ENCODE measurements around the gene IDI1. TPM values are rescaled to one million over a fixed set of nuclear protein-coding genes. Genes with fewer than 3 reads are reported as not detected.

IDI1 gene
- total RNA-seq, 1 donor from 2014 or later, result 3.8 TPM

GRCh38 chr10:1002425-1003006 lies 46.4 kb downstream of the IDI1 start:
- no peaks in the 10 kb centered on the region for H3K4me1 ChIP-seq
- no peak for TF ChIP-seq CTCF (IDR thresholded peaks at IDR 0.05)
- no peaks in the 10 kb centered on the region for H3K27me3 ChIP-seq
- no peak for DNase-seq (ENCODE audit: low spot score in 2 of 2)
- H3K27ac ChIP-seq, result no peak overlapping the region
- intact Hi-C loops (cut with DNase I), result no loop called here
- H3K4me3 ChIP-seq, result no peak overlapping the region
- peaks cover 12 to 17% of the 10 kb centered on the region in 2 donors for H3K9me3 ChIP-seq
- H3K36me3 ChIP-seq, result peaks cover 98 to 100% of the 10 kb centered on the region in 2 donors

- H3K9me3 ChIP-seq, result peaks cover 7 to 8% of the 10 kb centered on the region in 2 donors
- no peak for TF ChIP-seq CTCF (IDR thresholded peaks at IDR 0.05)
- H3K36me3 ChIP-seq, result peaks cover 90 to 96% of the 10 kb centered on the region in 2 donors
Measured at GRCh38 chr10:997266-998022, 51.5 kb downstream of the IDI1 start.

GRCh38 chr10:996031-996430 lies 52.9 kb downstream of the IDI1 start:
- Histone ChIP-seq H3K27me3 (no peaks in the 10 kb centered on the region), H3K9me3 (no peaks in the 10 kb centered on the region), H3K4me3 (no peak overlapping the region), H3K36me3 (peaks cover 76 to 83% of the 10 kb centered on the region in 2 donors), H3K4me1 (no peaks in the 10 kb centered on the region), H3K27ac (no peak overlapping the region)
- intact Hi-C loops (cut with DNase I), result no loop called here
- no peak for DNase-seq (ENCODE audit: low spot score in 2 of 2)
- TF ChIP-seq CTCF (IDR thresholded peaks at IDR 0.05), result no peak

More at GRCh38 chr10:997266-998022, 51.5 kb downstream of the IDI1 start:
- intact Hi-C loops (cut with DNase I), result no loop called here
- no peak overlapping the region for H3K27ac ChIP-seq
- DNase-seq (ENCODE audit: low spot score in 2 of 2), result no peak
- no peaks in the 10 kb centered on the region for H3K27me3 ChIP-seq
- H3K4me3 ChIP-seq, result no peak overlapping the region
- H3K4me1 ChIP-seq, result no peaks in the 10 kb centered on the region

GRCh38 chr10:995559-995926 lies 53.4 kb downstream of the IDI1 start:
- peaks cover 71 to 78% of the 10 kb centered on the region in 2 donors for H3K36me3 ChIP-seq
- no peak for DNase-seq (ENCODE audit: low spot score in 2 of 2)
- no peaks in the 10 kb centered on the region for H3K4me1 ChIP-seq
- H3K4me3 ChIP-seq, result no peak overlapping the region
- intact Hi-C loops (cut with DNase I), result no loop called here
- no peaks in the 10 kb centered on the region for H3K27me3 ChIP-seq
- no peak for TF ChIP-seq CTCF (IDR thresholded peaks at IDR 0.05)
- H3K9me3 ChIP-seq, result no peaks in the 10 kb centered on the region
- no peak overlapping the region for H3K27ac ChIP-seq

GRCh38 chr10:994836-995558 lies 53.9 kb downstream of the IDI1 start:
- no peak for TF ChIP-seq CTCF (IDR thresholded peaks at IDR 0.05)
- H3K27ac ChIP-seq, result no peak overlapping the region
- H3K27me3 ChIP-seq, result no peaks in the 10 kb centered on the region
- H3K36me3 ChIP-seq, result peaks cover 65 to 73% of the 10 kb centered on the region in 2 donors
- no peak overlapping the region for H3K4me3 ChIP-seq
- H3K4me1 ChIP-seq, result peaks cover 0 to under 1% of the 10 kb centered on the region in 2 donors
- intact Hi-C loops (cut with DNase I), result no loop called here
- H3K9me3 ChIP-seq, result no peaks in the 10 kb centered on the region
- no peak for DNase-seq (ENCODE audit: low spot score in 2 of 2)
